IPS-18c (cell line): ENCODE results near the gene PAK4.
"Not testable (repeated sequence)": the region's sequence is repeated elsewhere in the genome, so short reads cannot be mapped to it uniquely, and the experiment has no call there.

ENCODE experiments used
- H3K4me3 ChIP-seq: 2 replicates; pipeline ENCODE4 v1.7.0; 2013; ENCODE audit warnings: low read depth, mild to moderate bottlenecking, low read length, moderate library complexity; ENCODE audit not compliant: insufficient read depth
- H3K9me3 ChIP-seq: one replicate; pipeline ENCODE4 v1.6.1; 2013; ENCODE audit warnings: mild to moderate bottlenecking, low read length, moderate library complexity; ENCODE audit not compliant: control insufficient read depth, insufficient read depth

Gene PAK4

GRCh38 chr19:39125554-39126311 lies at the start of gene PAK4:
Gene PAK4 (plus strand): TSS chr19:39125786. CDS start chr19:39169554, 43,768 bp downstream.
- peak within 1 kb of the TSS; percentile 94 for H3K4me3 ChIP-seq

GRCh38 chr19:39077323-39077722 lies 48.3 kb upstream of the PAK4 start:
- no peak overlapping the region for H3K4me3 ChIP-seq

More at GRCh38 chr19:39125554-39126311, at the start of gene PAK4:
- no peaks in the 10 kb centered on the region for H3K9me3 ChIP-seq

GRCh38 chr19:39078436-39079200 lies 47.0 kb upstream of the PAK4 start:
- Histone ChIP-seq H3K9me3 (no peaks in the 10 kb centered on the region), H3K4me3 (no peak overlapping the region)

More at GRCh38 chr19:39077323-39077722, 48.3 kb upstream of the PAK4 start:
- no peaks in the 10 kb centered on the region for H3K9me3 ChIP-seq

DNA sequence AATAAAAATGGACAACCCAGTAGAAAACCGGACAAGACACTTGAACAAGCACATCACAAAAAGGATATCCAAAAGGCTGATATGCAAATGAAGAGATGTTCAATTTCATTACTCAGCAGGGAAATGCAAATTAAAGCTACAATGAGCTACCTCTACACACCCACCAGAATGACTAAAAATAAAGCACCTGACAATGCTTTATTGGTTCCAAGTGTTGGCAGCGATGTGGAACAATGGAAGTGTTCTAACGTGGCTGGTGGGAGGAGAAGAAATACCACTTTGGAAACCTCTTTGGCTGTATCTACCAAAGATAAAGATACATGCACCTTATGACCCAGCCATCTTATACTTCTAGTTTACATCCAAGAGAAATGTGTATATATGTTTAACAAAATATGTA lies 45.2 kb upstream of the PAK4 start:
- Histone ChIP-seq H3K4me3 (no peak overlapping the region), H3K9me3 (no peaks in the 10 kb centered on the region)

DNA sequence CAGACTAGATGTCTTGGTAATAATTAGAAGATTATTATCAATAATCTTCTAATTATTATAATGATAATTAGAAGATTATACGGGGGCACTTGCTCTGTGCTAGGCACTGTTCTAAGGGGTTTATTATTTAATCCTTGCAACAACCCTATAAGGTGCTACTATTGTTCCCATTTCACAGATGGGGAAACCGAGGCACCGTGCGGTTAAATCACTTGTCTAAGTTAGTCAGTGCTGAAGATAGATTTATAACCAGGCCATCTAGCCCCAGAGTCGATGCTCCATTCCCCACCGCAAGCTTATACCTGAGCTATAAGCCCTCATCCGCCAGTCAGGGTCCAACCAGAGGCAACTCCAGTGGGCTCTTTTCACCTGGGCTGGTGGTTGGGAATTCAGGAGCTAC lies 43.4 kb upstream of the PAK4 start:
- H3K9me3 ChIP-seq, result no peaks in the 10 kb centered on the region
- no peak overlapping the region for H3K4me3 ChIP-seq

GRCh38 chr19:39082745-39083598 lies 42.6 kb upstream of the PAK4 start:
- H3K4me3 ChIP-seq, result peak overlapping the region; percentile 55; the same call in 1 of the 2 replicates
- no peaks in the 10 kb centered on the region for H3K9me3 ChIP-seq

DNA sequence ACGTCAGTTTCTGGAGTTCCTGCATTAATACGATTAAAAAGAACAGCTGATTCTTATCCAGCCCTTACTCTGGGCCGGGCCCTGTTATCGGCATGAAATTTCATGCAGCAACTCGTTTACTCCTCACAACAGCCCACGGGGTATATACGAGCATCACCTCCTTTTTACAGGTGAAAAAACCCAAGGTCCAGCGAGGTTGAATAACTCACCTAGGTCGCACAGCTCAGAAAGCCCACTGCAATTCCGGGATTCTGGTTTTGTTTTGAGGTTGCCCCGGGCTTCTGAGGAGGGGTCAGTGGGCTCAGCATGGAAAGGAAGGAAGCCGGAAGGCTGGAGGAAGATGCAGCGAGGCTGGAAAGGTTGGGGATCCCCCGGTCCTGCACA lies 42.0 kb upstream of the PAK4 start:
- Histone ChIP-seq H3K4me3 (peak overlapping the region; percentile 55; the same call in 1 of the 2 replicates), H3K9me3 (no peaks in the 10 kb centered on the region)

DNA sequence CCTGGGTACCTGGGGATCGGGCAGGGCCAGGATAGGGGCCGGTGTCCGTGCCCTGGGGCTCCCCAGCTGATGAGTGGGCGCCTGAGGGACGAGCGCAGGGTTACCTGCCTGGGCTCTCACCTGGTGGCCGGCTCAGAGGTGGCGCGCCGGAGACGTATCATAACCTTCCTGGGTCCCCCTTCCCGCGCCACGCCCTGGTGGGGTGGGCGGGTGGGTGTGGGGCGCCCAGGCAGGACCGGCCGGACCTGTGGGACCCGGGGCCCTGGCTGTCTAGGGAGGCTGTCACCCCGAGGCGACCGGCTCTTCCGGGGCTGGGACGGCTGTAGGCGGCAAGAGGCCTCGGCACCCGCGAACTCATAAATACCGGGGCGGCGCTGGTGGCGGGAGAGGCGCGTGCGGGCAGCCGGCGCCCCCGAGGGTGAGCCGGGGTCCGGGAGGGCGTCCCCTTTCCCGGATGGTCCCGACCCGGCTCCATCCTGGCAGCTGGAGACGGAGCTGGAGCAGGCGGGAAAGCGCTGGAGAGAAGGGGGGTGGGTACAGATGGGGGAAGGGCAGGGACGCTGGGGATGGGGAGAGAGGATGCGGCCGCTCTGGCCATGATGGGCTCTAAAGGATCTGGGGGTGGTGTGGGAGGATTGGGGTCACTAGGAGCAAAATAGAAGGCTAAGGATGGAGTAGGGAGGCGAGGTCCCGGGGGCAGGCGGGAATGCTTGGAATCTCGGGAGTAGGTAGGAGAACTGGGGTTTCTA lies 41.4 kb upstream of the PAK4 start, which contains the start of gene ACP7:
ACP7 (plus strand) TSS at position 386 of the 749 bp plus-strand sequence. CDS start 902 bp downstream, outside the sequence.
- H3K9me3 ChIP-seq, result no peaks in the 10 kb centered on the region
- H3K4me3 ChIP-seq, result peak within 1 kb of the TSS; percentile 55

DNA sequence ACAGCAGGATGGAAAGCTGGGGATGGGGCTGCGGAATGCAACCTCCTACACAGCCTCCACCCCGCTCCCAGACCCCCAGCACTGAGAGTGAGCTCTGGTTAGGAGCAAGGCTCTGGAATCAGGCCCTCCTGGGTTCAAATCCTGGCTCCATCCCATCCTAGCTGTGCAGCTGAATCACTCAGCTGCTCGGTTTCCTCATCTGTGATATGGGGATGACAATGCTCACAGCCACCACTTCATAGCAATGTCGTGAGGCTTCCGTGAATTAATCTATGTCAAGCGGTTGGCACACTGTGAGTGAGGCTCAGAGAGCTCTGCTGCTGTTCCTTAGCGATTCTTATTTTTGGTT lies 40.9 kb upstream of the PAK4 start:
- Histone ChIP-seq H3K4me3 (peak overlapping the region; percentile 55), H3K9me3 (no peaks in the 10 kb centered on the region)

- no peak overlapping the region for H3K4me3 ChIP-seq
- no peaks in the 10 kb centered on the region for H3K9me3 ChIP-seq
Measured at GRCh38 chr19:39085392-39085791, 40.2 kb upstream of the PAK4 start.

DNA sequence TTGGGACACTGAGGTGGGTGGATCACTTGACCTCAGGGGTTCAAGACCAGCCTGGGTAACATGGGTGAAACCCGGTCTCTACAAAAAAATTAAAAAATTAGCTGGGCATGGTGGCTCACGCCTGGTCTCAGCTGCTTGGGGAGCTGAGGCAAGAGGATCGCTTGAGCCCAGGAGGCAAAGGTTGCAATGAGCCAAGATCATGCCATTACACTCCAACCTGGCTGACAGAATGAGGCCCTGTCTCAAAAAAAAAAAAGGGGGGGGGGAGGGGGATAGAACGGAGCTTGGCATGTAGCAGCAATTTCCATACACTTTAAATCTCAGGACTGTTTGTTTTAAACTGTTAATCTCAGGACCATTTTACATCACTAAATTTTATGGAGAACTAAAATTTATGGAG lies 39.2 kb upstream of the PAK4 start:
- no peak overlapping the region for H3K4me3 ChIP-seq

GRCh38 chr19:39087907-39088686 lies 37.5 kb upstream of the PAK4 start:
- no peak overlapping the region for H3K4me3 ChIP-seq
- H3K9me3 ChIP-seq, result no peaks in the 10 kb centered on the region

More for the DNA sequence above, 39.2 kb upstream of the PAK4 start:
- H3K9me3 ChIP-seq, result no peaks in the 10 kb centered on the region

GRCh38 chr19:39090016-39090415 lies 35.6 kb upstream of the PAK4 start:
- not testable (repeated sequence) for H3K4me3 ChIP-seq, H3K9me3 ChIP-seq

GRCh38 chr19:39090881-39091280 lies 34.7 kb upstream of the PAK4 start:
- no peak overlapping the region for H3K4me3 ChIP-seq
- H3K9me3 ChIP-seq, result no peaks in the 10 kb centered on the region

DNA sequence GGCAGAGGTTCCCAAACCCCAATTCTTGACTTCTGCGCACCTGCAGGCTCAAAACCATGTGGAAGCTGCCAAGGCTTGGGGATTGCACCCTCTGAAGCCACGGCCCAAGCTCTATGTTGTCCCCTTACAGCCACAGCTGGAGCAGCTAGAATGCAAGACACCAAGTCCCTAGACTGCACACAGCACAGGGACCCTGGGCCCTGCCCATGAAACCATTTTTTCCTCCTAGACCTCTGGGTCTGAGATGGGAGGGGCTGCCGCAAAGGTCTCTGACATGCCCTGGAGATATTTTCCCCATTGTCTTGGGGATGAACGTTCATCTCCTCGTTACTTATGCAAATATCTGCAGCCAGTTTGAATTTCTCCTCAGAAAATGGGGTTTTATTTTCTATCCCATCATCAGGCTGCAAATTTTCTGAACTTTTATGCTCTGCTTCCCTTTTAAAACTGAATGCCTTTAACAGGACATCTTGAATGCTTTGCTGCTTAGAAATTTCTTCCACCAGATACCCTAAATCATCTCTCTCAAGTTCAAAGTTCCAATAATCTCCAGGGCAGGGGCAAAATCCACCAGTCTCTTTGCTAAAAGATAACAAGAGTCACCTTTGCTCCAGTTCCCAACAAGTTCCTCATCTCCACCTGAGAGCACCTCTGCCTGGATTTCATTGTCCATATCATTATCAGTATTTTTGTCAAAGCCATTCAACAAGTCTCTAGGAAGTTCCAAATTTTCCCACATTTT lies 29.6 kb upstream of the PAK4 start:
- not testable (repeated sequence) for H3K9me3 ChIP-seq, H3K4me3 ChIP-seq
